T1000 (cell line): Measurements from ENCODE around the gene OR5AK2.
"Not testable (repeated sequence)": the region's sequence is repeated elsewhere in the genome, so short reads cannot be mapped to it uniquely, and the experiment has no call there.

Experiments
- DNase-seq: peaks from one replicate; lab custom pipeline; 2025; ENCODE audit warnings: mixed read lengths; lab: John Stamatoyannopoulos, UW

The OR5AK2 gene

DNA sequence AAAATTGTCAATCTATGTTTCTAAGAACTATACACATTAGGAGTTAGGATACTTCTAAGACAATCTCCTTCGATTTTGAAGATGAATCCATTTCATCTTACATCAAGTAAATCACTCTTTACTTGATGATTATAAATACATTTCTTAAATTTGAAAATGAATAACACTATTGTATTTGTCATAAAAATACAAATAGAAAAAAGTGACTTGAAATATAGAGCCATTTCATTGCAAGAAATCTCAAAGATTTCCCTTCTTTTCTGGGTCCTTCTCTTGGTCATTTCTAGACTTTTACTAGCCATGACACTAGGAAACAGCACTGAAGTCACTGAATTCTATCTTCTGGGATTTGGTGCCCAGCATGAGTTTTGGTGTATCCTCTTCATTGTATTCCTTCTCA lies at the start of gene OR5AK2:
Gene OR5AK2, plus strand, starts transcription at position 301 of the 400 bp plus-strand sequence. Its CDS starts 0 bp downstream, at position 301.
- no peak for DNase-seq

DNA sequence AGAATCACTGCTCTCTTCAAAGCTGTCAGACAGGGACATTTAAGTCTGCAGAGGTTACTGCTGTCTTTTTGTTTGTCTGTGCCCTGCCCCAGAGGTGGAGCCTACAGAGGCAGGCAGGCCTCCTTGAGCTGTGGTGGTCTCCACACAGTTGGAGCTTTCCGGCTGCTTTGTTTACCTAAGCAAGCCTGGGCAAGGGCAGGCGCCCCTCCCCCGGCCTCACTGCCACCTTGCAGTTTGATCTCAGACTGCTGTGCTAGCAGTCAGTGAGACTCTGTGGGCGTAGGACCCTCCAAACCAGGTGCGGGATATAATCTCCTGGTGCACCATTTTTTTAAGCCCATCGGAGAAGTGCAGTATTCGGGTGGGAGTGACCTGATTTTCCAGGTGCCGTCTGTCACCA lies 43.2 kb upstream of the OR5AK2 start:
- not testable (repeated sequence) for DNase-seq

DNA sequence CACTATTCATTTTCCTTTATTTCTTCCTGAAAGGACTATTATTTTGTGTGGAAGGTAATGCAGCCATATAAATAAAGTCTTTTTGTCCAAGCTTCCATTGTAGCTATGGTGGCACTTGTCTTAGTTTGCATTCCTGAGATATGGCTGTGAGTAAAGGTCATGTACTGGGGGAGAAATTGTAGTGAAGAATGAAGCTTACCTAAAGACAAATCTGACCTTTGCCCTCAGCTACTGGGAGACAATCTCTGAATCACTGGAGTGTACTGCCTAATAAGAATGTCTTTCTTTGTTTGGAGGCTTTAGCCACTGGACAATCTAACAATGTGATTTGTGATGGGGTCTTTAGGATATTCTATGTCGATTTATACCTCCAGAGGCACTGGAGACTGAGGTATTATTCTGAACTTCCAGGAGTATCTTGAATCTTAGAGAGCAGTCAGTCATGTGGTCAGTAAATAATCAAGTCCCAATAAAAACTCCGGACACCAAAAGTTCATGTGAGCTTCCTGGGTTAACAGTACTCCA lies 39.7 kb upstream of the OR5AK2 start:
- no peak for DNase-seq

- DNase-seq = no peak
These were observed 38.2 kb upstream of the OR5AK2 start for GRCh38 chr11:56950510-56950909.

DNA sequence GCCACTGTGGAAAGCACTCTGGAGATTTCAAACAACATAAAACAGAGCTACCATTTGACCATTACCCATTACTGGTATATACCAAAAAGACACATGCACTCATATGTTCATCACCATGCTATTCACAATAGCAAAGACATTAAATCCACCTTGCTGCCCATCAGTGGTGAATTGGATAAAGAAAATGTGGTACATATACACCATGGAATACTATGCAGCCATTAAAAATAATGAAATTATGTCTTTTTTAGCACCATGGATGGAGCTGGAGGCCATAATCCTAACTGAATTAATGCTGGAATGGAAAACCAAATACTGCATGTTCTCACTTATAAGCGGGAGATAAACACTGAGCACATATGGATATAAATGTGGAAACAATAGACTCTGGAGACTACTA lies 34.8 kb upstream of the OR5AK2 start:
- not testable (repeated sequence) for DNase-seq

DNA sequence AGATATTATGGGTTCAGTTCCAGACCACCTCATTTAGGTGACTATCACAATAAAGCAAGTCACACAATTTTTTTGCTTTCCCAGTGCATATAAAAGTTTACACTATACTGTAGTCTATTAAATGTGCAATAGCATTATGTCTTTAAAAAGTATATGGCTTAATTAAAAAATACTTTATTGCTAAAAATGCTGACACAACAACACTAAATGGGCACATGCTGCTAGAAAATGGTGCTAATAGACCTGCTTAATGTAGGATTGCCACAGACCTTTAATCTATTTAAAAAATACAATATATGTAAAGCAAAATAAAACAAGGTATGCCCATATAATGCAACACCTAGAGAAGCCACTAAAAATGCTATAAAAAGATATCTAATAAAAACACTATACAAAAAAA lies 27.1 kb upstream of the OR5AK2 start:
- no peak for DNase-seq

GRCh38 chr11:56967726-56968125 lies 21.0 kb upstream of the OR5AK2 start:
- DNase-seq = no peak

DNA sequence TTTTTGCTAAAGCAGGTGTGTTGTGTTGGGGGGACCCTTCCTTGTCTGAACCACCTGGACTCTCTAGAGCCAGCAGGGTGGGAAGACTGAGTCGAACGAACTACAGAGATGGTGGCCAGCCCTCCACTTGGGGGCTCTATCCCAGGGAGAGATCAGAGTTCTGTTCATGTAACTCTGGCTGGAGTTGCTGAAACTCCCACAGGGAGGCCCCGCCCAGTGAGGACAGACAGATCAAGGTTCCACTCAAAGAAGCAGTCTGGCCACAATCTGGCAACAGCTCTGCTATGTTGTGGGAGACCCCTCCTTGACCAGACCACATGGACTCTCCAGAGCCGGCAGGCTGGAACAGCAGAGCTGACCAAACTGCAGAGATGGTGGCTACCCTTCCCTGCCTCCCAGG lies 20.2 kb upstream of the OR5AK2 start:
- no peak for DNase-seq

- DNase-seq = no peak
These were observed 11.4 kb upstream of the OR5AK2 start for GRCh38 chr11:56977314-56977713.

GRCh38 chr11:56990702-56991101 lies 2.0 kb downstream of the OR5AK2 start:
- no peak for DNase-seq

DNA sequence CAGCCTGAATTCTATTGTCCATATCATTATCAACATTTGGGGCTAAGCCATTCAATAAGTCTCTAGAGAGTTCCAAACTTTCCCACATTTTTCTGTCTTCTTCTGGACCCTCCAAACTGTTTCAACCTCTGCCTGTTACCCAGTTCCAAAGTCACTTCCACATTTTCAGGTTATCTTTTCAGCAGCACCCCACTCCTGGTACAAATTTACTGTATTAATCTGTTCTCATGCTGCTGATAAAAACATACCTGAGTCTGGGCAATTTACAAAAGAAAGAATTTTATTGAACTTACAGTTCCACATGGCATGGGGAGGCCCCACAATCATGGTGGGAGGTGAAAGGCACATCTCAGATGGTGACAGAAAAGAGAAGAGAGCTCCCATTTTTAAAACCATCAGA lies 5.8 kb downstream of the OR5AK2 start:
- no peak for DNase-seq

DNA sequence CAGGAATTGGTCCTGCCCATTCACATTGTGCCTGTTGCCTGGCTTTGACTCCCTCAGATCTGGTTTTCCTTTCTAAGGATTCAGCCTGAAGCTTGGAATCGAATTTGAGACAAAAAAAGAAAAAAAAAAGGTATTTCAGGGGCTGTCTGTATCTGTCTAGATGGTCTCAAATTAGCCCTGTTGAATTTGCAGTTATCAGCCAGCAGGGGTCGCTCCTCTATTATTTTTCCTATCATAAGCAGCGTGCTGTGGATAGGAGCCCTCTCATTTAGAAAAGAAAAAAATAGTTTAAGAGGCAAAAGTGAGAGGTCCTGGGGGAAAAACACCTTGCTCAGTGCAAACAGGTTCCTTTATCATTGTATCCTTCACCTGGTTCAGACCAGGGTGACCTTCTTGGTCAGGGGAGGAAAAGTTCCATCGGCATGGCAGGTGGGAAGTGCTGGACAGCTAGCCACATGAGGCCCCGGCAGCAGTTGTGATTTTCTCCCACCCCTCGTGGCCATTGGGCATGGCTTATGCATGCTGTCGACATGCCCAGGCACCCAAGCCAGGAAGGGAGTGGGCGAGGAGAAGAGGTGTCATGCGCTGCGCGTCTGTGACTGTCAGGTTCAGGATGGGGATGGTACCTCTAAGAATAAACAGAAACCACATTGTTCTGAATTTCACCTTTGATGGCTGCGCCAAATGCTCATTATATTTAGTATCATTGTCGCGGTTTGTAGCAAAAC lies 13.1 kb downstream of the OR5AK2 start:
- no peak for DNase-seq

- no peak for DNase-seq
These were observed 19.7 kb downstream of the OR5AK2 start for GRCh38 chr11:57008373-57008772.

DNA sequence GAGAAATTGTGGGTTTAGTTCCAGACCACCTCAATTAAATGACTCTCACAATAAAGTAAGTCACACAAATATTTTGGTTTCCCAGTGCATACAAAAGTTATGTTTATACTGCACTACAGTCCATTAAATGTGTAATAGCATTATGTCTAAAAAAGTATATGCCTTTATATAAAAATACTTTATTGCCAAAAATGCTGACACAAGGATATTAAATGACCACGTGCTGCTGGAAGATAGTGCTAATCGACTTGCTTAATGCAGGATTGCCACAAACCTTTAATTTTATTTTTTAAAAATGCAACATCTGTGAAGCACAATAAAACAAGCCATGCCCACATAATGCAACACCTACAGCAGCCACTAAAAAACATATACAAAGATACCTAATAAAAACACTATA lies 27.0 kb downstream of the OR5AK2 start:
- no peak for DNase-seq

DNA sequence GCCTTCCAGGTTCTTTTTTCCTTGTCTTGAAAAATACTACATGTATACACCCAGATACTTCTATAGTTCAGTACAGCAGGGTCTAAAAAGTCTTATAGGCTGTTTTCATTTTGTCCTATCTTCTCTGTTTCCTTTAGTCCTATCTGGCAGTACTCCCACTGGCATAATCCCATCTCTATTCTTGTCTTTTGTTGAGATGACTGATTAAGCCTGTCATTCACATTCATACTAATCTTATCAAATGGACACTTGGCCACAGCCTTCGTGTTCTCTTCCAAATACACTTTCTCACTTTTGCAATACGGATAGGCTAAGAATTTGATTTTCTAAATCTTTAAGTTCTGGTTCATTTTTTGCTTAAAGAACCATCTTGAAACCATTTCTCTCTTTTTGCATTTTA lies 42.8 kb downstream of the OR5AK2 start:
- DNase-seq = no peak
